ENCODE results near the gene IL18RAP.

The IL18RAP gene

GRCh38 chr2:102463160-102463559 lies 40.2 kb downstream of the IL18RAP start:
- no peak for TF ChIP-seq CTCF (IDR thresholded peaks at IDR 0.05; ENCODE audit: low read depth, low read length, missing control alignments)
- no peak overlapping the region for H3K4me3 ChIP-seq (ENCODE audit: low read depth, low read length)
- DNase-seq (ENCODE audit: low read depth) = no peak

- TF ChIP-seq CTCF (IDR thresholded peaks at IDR 0.05; ENCODE audit: low read depth, low read length, missing control alignments) = no peak
- no peak overlapping the region for H3K4me3 ChIP-seq (ENCODE audit: low read depth, low read length)
Measured at GRCh38 chr2:102470168-102470567, 47.2 kb downstream of the IL18RAP start.

DNA sequence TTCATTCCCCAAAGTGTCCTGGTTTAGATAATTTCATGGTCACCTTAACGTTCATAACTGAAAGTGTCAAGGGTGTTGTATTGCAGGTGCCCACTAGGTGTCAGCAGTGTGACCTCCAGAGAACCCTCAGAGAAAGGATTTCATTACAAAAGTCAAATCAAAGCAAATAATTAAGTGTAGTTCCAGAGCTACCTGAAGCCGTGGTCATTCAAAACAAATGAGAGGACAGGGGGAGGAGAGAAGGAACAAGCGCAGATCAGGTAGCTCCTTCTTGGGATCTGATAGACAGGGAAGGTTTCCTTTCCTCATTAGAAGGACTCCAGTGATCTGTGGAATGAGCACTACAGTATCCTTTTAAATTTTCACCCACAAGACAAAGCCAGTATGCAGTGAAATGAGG lies 50.1 kb downstream of the IL18RAP start, which contains the start of gene SLC9A4:
SLC9A4 (plus strand) TSS at position 207 of the 400 bp plus-strand sequence. CDS start 534 bp downstream, outside the sequence.
- DNase-seq (ENCODE audit: low read depth) = no peak
- H3K4me3 ChIP-seq (ENCODE audit: low read depth, low read length) = no peak within 1 kb of the TSS
- TF ChIP-seq CTCF (IDR thresholded peaks at IDR 0.05; ENCODE audit: low read depth, low read length, missing control alignments) = peak; percentile 80

More at GRCh38 chr2:102470168-102470567, 47.2 kb downstream of the IL18RAP start:
- no peak for DNase-seq (ENCODE audit: low read depth)

DNA sequence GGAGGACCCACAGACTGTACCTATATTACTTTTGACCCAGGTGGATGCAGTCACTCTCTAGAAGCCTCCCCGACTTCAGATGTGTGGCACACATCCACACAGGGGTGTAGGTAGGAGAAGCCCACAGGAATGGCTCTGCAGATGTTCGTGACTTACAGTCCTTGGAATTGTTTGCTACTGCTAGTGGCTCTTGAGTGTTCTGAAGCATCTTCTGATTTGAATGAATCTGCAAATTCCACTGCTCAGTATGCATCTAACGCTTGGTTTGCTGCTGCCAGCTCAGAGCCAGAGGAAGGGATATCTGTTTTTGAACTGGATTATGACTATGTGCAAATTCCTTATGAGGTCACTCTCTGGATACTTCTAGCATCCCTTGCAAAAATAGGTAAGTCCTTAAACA lies 50.7 kb downstream of the IL18RAP start:
- DNase-seq (ENCODE audit: low read depth) = no peak
- TF ChIP-seq CTCF (IDR thresholded peaks at IDR 0.05; ENCODE audit: low read depth, low read length, missing control alignments) = no peak

DNA sequence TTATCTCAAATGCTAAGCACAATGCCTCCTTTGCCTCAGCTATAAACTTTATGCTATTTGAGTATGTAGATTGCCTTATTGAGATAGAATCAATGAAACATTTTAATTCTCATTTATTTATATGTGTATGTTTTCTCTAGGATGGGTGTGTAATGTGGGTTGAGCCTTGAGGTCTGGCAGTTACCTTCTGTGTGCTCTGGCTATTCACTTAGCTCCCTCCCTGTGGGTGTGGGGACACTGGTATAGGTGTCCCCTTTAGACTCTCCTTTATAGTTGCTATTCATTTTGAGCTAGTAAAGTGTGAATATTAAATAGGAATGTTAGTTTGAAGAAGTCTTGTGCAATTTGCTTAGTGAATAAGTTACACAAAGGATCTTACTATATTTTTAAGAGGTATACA lies 51.8 kb downstream of the IL18RAP start:
- no peak for DNase-seq (ENCODE audit: low read depth)
- H3K4me3 ChIP-seq (ENCODE audit: low read depth, low read length) = no peak overlapping the region
- TF ChIP-seq CTCF (IDR thresholded peaks at IDR 0.05; ENCODE audit: low read depth, low read length, missing control alignments) = no peak

More for the DNA sequence above, 50.7 kb downstream of the IL18RAP start:
- no peak overlapping the region for H3K4me3 ChIP-seq (ENCODE audit: low read depth, low read length)

- no peak overlapping the region for H3K4me3 ChIP-seq (ENCODE audit: low read depth, low read length)
- no peak for TF ChIP-seq CTCF (IDR thresholded peaks at IDR 0.05; ENCODE audit: low read depth, low read length, missing control alignments)
- no peak for DNase-seq (ENCODE audit: low read depth)
Measured at GRCh38 chr2:102478686-102479470, 55.9 kb downstream of the IL18RAP start.
